ENCODE measurements around the gene SLC10A7.
"Not testable (repeated sequence)": the region's sequence is repeated elsewhere in the genome, so short reads cannot be mapped to it uniquely, and the experiment has no call there.

The SLC10A7 gene

DNA sequence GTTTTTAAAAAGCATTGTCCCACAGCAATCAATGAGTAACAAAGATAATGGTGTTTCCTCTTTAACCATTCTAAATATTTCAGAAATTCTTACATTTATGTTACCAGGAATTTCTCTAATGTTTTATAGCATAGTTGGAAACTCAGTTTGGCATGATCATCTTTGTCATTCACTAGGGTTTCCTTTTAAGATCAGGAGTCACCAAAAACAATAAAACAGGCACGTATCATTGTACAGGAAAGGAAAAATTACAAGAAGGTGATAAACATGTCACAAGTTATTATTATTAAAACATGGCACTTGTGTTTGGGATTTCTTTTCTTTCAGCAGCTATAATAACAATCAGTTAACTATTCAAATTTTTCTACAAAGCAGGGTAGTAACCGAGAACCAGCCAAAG, 84.0 kb downstream of the SLC10A7 start:
- no peak for DNase-seq

DNA sequence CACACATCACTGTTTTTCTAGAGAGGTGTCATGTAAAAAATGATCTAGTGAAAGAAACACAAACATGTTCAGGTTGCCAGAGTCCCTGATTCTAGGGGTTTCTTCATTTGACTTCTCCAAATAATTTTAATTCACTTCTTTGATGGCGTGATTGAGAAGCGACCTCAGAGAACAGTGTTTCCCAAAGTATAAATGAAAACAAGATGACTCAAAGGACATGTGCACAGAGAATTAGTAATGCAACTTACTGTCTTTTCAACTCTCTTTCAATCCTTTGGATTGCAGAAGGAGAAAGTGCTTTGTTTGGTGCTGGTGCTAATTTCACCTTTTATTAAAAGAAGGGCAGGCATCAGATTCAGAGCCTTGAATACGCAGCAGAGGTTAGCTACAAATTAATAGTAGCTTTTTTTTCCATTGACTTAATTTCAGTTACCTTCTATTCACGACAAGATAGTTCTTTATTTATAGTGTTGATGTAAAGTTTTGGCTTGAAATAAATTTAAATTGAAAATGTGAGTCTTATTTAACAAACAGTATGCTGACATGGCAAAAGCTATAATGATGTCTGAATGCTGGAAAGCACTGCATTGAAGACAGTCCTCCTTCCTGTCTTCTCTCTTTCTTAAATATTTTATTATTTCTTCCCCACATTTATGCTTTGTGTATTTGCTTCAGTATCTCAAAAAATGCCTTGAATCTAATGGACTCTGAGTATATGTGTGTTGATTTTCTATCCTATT, 85.1 kb downstream of the SLC10A7 start:
- no peak for DNase-seq

DNA sequence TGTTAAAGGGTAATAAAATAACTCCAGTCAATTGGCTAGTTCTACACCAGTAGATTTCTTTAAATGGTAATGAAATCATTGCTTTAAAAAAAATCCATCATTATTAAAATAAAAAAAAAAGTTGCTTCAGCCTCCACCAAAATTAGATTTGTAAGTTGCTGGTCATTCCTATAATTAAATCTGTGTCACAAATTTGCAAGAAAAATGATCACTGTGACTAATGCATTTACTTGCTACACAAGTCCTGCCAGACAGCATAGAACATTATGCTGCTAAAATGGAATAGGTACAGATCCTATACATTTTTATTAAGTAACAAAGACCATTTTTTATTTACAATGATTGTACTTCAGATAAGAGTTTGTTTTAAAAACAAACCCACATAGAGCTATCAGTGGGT, 85.8 kb downstream of the SLC10A7 start:
- no peak for DNase-seq

DNA sequence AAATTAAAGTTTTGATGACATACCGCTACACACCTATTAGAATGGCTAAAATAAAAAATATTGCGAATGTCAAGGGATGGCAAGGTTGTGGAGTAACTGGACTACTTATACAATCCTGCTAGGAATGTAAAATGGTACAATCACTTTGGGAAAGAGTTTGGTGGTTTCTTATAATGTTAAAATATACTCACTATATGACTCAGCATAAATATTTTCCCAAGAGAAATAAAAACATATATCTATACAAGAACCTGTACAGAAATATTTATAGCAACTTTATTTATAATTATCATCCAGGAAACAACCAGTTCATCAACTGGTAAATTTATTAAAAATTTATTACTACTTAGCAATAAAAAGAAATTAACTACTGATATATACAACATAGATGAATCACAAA, 89.7 kb downstream of the SLC10A7 start:
- DNase-seq = no peak

DNA sequence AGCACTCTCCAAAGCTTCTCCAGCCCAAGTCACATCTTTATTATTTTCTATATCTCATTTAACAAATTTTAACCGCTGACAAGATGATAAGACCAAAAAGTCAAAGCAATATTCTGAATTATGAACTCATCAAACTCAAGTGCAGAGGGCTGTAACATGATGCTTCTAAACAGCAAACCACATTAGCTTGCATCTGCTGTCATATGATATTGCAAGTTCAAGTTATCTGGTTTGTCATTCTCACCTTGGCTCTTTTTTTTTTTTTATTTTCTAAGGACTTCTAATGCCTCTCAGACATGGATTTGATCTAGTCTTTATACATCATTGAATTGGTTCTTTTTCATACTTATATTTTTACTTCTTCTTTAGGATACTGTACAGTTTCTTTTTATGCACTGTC, 93.4 kb downstream of the SLC10A7 start:
- no peak for DNase-seq

DNA sequence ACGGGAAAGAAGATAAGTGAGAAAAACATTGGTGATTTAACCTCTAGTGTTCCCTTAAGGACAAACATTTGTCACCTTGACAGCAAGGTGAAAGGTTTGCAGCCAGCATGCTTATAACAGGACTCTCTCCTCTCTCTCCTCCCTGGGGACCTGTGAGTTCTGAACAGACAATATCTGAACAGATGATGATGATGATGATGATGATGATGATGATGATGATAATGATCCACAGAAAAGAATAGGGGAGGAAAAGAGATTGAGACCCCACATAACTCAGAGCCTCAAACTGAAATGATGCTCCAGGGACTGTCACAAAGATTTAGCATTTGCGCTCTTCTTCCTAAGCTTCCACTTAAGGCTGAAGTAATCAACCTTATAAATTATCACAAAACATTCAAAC, 103.9 kb downstream of the SLC10A7 start:
- no peak for DNase-seq

DNA sequence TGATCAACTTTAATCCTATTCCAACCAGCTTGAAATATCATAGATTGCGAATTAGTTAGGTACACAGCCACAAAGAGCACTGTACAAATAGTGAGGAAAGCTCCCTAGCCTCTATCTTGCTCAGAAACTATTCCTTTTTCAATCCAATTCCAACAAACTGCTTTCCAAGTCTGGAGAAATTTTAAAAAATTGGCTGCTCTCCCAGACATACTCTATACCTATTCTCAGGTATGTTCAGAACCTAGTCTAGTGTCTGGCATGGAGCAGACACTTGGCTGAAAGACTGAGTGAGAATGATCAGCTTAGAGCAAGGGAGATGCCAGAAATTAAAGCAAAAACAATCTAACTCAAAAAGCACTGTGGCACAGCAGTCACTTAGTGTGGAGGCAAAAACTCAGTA, 105.9 kb downstream of the SLC10A7 start:
- DNase-seq = no peak

DNA sequence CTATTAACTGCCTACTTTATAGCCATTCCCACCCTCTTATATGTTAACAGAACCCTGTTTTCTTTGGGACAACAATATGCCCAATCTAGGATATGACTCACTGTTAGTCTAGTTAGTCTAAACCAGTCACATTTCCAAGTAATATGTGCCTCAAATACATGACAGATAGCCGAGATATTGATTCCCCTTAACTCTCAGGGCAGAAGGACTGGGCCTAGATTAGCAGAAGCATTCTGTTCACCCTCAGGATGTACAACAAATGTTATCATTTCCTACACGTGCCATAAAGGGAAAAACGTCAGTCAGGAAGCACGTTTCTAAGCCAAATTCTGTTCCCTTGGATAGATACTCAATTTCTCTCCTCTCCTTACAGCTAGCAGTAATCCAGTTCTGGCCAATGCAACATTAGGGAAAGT, 114.1 kb downstream of the SLC10A7 start:
- DNase-seq = no peak

DNA sequence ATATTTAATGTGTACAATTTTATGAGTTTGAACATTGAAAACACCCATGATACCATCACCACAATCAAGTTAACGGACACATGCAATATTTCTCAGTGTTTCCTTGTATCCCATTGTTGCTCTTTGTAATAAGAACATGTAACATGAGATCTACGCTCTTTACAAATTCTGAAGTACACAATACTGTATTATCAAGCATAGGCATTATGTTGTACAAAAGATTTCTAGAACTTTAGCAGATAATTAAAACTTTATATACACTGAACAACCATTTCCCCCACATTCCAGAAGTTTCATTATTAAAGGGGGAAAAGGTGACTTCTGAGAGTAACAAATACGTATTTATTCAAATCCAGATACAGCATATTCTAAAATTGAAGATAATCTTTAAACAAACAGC, 114.5 kb downstream of the SLC10A7 start:
- no peak for DNase-seq

DNA sequence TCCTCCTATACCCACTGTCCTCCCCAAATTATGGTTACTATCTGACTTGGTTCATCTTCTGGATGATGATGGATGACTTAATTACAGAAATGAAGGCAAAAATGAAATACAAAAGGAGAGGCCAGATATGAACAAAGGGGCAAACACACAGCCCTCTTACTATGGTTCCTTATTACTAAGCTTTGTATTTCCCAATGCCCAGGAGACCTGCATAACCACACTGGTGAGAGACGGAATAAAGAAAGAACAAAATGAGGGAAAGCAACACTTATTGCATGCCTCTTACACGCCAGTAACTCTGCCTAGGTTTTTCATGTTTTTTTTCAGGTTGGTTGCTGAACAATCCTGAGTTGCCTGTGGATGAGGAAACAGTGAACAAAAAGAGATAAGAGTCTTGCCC, 120.5 kb downstream of the SLC10A7 start:
- DNase-seq = no peak

DNA sequence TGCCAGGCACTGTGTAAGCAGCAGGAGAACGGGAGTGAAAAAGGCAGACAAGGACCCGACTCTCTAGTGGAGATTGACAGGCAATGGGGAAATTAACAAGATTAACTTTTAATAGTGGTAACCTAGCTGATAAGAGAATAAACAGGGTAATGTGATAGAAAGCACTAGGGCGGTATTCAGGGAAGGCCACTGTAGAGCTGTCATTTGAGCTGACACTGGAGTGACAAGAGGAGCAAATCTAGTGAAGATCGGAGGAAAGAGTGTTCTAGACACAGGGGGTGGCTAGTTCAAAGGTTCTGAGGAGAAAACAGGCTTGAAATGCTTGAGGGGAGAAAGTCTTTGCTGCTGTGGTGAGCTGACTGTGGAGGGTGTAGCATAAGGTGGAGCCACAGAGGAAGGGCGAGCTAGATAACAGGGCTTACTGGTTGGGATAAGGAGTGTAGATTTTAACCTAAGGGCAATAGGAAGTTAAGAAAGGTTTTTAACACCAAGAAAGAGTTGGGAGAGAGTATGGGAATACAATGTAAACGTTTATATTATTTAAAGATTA, 122.8 kb downstream of the SLC10A7 start:
- no peak for DNase-seq

DNA sequence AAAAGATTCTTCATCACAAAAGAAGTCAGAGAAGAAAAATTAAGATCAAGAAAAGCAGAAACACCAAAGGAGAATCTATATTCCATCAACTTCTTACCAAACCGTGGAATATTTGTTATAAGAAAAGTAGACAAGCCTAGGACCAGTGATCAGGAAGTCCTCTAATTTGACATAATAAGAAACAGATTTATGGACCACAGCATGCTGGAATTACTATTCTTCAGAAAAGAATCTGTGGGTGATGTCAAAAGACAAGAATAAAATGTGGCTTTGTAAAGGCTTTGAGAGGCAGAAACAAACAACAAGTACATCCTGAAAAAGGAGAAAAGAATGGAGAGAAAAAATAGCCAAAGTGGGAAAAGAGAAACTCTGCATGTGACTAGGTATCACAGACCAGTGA, 123.3 kb downstream of the SLC10A7 start:
- DNase-seq = no peak

DNA sequence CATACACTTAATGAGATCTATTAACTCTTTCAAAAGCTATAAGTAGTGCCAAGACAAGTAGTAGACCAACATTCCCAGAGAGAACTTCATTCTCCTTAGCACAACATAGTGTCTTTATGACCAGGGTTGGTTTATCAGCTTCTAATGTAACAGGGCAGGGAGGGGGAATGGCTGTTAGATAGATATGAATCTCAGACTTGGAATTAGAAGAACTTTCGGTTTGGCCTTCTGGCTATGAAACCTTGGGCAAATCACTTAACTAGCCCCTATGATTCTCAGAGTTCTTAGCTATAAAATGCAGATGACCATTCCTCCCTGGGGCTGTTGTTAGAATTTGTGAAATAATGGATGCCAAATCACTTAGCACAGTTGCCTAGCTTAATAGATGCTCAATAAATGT, 132.2 kb downstream of the SLC10A7 start:
- DNase-seq = no peak

DNA sequence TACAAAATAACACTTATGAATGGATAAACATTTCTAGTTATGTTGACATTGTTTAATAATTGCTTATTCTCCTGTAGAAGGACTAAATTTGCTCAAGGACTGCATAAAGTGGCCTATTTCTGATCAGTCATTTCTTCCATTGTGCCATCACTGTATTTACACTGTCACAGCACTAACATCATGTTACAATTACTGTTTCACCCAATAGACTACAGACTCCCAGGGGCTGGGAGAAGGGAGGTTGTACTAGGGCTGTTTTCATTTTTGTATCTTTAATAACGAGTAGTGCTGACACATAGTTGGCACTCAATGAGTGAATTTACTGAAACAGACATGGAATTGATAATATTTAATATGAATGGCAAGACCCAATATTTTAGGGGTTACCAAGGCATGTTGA, 139.5 kb downstream of the SLC10A7 start:
- DNase-seq = no peak

DNA sequence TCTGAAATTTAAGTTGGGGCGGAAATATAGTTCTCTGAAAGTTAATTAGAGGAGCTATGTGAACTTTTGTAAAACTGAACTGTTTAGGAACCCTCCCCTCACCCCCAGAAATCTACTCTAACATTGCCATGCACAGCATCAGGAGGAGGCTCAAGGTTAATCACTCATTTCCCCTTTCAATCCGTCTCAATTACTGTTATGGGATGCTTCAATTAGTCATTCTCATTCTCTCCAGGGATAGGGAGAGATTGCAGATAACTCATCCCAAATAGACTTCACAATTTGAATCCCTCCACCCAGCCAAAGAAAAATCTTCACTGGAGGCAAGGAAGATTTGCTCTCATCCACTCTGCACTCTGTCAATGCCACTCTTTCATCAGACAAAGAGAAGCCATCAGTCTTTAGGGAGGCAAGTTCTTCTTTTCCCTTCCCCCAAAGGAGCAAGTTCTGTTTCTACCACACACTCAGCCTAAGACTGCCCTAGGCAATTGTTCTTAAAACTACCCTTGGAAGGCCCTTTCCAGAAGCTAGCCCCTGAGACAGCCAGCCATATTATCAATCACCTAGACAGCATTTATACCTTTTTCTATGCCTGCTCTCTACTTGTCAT, 140.4 kb downstream of the SLC10A7 start:
- no peak for DNase-seq

DNA sequence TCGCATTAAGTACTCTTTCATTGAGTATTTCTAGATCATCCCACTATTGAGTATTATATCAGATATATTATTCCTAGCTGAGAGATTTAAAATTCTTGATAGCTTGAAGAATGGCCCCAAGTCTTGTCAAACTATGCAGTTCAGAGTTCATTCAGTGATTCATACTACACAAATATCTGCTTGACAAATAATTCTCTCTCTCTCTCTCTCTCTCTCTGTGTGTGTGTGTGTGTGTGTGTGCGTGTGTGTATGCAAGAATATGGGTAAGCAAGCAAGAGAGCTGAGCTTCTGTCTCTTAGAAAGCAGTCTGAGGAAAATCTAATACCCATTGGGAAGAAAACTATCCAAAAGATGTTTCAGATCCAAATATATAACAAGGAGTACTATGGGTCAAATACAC, 142.0 kb downstream of the SLC10A7 start:
- no peak for DNase-seq

DNA sequence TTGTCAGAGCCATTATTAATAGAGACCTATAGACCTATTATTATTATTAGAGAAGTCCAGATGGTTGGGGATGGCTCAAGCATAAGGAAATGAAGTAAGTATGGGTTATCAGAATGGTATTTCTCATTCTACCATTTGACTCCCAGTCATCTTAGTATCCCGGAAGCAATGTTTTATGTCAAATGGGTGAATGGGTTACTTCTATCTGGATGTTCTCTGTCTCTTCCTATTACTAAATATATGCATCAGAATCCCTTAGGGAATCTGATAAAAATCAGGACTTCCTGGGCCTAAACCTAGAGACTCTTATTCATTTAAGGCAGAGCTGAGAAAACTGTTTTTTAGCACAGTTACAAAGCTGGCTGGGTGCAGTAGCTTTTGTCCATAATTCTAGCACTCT, 149.9 kb downstream of the SLC10A7 start:
- DNase-seq = no peak

DNA sequence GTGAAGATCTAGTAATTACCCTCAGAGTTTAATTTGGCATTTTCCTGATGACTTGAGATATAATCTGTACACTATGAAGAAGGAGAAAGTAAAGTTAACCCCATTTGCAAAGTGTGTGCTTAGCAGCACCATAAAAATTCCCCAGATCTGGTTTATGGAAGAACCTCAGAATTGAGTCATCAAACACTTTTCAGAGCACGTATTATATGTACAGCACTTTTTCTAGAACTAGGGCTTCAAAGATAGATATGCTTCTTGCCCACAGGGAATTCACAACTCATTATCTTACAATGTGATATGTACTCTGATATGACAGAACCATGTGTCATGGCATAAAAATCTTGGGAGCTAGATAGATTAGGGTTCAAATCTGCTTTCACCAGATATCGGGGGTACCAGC, 150.9 kb downstream of the SLC10A7 start:
- no peak for DNase-seq

DNA sequence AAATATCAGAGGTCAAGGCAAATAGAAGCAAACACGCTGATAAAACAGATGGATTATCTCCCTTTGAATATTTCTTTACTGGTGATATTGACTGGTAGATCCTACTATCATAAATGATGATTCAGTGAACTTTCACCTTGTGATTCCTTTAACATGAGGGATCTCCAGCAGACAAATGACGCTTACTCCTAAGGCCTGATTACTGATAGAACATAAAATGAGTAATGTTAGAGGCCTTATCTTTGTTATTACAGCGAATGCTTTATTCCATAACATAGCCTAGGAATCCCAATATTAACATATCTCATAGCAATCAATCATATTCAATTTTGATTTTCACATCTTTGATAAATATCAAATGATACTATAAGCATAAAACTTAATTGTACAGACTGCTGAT, 152.3 kb downstream of the SLC10A7 start:
- DNase-seq = no peak

DNA sequence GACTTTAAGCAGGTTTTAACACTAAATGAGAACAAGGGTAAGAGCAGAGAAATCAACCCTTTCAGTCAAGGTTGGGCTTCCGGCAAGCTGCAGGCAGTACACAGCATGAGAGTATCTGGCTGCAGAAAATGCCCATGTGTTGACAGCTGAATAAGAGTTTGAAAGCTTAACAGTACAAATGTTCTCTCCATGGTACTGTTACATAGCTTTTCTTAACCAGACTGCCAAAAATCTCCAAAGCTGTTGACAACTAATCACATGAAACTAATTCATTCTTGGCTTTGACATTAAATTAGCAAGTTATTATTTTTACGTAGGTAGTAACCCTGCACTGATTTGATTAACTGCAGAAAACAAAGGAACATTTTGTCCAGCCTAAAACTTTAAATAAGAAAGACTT, 153.5 kb downstream of the SLC10A7 start:
- no peak for DNase-seq

DNA sequence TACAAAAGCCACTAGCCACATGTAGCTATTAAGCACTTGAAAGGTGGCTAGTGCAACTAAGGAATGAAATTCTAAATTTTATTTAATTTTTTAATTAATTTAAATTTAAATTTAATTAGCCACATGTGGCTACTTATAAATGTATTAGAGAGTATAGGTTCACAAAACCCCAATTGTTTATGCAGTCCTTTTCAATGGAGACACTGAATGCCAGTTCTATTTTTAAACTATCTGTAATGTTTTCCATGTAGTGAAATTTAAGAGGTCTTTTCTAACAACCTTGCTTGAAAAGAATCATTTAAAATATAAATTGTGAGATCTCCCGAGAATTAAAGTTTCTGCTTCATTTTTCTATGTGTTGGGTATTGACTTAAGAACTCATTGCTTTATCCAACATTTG, 154.4 kb downstream of the SLC10A7 start:
- DNase-seq = no peak

DNA sequence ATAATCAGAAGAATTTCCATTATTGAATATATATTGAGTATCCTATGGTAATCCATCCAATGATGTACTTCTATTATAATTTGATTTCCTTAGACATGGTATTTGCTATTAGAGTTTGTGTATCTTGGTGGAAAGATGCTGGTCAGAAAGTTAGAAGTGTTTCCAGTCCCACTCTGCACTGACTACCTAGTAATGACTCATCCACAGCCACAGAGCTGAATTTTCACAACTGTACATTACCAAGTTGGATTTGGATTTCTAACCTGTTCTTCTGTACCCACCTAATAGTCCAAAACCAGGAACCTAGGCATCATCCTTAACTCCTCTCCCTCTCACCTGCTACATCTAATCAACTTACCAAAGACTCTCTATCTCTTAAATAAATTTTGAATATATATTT, 162.0 kb downstream of the SLC10A7 start:
- no peak for DNase-seq

DNA sequence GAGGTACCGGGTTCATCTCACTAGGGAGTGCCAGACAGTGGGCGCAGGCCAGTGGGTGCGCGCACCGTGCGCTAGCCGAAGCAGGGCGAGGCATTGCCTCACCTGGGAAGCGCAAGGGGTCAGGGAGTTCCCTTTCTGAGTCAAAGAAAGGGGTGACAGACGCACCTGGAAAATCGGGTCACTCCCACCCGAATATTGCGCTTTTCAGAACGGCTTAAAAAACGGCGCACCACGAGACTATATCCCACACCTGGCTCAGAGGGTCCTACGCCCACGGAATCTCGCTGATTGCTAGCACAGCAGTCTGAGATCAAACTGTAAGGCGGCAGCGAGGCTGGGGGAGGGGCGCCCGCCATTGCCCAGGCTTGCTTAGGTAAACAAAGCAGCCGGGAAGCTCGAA, 171.6 kb downstream of the SLC10A7 start:
- not testable (repeated sequence) for DNase-seq

DNA sequence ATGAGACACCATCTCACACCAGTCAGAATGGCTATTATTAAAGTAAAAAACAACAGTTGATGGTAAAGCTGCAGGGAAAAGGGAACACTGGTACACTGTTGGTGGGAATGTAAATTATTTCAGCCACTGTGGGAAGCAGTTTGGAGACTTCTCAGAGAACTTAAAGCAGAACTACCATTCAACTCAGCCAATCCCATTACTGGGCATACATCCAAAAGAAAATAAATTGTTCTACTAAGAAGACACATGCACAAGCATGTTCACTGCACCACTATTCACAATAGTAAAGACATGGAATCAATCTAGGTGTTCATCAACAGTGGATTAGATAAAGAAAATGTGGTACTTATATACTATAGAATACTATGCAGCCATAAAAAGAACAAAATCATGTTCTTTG, 172.4 kb downstream of the SLC10A7 start:
- no peak for DNase-seq

DNA sequence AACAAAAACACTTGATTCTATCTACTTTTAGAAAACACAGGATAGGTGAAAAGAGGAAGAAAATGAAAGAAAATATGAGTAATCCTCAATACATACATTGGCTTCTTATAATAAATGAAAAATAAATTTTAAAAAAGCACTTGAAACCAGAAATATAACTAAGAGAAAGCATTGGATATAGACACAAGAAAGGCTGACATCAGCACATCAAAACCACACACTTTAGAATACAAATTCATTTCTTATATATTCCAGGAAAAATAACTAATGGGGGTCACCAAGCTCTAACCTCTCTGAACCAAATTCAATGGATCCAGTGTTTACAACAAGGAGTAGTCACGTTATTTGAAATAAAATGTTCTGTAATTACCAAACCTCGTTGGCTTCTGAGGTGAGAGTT, 173.9 kb downstream of the SLC10A7 start:
- no peak for DNase-seq
